ENCODE data around the gene NKD2.
"Not testable (repeated sequence)": the region's sequence is repeated elsewhere in the genome, so short reads cannot be mapped to it uniquely, and the experiment has no call there.

The NKD2 gene

DNA sequence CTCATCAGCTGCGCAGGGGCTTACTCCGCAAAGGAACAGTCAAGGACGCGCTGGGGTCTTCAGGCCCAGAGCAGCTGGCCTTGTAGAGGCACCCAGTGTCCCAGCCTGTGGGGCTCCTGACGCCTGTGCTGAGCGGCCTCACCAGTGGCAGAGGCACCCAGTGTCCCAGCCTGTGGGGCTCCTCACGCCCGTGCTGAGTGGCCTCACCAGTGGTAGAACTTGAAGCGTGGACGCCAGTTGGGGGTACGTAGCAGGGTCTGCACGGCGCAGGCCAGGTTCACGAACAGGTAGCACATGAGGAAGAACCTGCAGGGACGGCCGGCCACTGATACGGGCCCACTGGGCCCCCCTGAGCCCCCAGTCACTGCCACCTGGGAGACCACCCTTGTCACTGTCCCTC lies 67.3 kb downstream of the NKD2 start:
- no peak for DNase-seq

- no peak for DNase-seq
These were observed 67.8 kb downstream of the NKD2 start for GRCh38 chr5:1076406-1076805.

- no peak for DNase-seq
These were observed 68.4 kb downstream of the NKD2 start for GRCh38 chr5:1077026-1077425.

DNA sequence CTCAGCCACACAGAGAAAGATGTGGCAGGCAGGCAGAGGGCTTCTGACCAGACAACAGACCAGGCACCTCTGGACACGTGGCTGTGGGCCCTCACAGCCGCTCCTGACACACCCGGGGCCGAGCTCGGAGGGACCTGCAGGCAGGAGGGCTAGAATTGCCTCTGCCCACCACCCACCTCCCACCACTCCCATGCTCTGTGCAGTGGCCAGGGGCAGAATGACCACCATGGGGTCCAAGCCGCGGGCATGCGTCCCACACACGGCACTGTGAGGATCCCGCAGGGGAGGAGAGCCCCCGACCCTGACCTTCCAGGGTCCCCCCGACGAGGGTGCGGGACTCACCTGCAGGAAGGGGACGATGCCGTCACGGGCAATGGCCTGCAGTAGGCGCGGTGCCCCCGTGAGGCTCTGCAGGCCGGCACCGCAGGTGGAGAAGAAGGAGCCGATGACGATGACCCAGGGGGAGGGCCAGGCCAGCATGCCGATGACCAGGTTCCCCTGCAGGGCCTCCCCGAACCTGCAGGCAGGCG lies 69.0 kb downstream of the NKD2 start:
- no peak for DNase-seq

- no peak for DNase-seq
These were observed 69.6 kb downstream of the NKD2 start for GRCh38 chr5:1078206-1078605.

GRCh38 chr5:1078851-1079250 lies 70.2 kb downstream of the NKD2 start:
- DNase-seq = no peak

DNA sequence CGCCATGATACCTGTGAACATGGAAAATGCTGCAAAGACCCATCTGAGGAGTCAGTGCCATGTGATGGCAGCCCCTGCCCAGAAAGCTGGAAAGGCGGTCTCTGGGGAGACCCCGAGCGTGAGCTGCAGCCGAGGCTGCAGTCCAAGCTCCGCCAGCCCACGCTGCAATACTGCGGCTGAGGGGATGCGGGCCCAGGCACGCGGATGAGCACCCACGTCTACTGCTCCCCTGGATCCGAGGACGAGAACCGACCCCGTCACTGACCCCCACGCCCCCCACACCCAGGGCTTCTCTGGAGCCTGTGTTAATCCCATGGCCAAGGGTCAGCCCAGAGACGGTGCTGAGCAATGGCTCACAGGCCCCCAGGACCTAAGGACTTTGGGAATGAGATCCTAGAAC lies 70.9 kb downstream of the NKD2 start:
- no peak for DNase-seq

DNA sequence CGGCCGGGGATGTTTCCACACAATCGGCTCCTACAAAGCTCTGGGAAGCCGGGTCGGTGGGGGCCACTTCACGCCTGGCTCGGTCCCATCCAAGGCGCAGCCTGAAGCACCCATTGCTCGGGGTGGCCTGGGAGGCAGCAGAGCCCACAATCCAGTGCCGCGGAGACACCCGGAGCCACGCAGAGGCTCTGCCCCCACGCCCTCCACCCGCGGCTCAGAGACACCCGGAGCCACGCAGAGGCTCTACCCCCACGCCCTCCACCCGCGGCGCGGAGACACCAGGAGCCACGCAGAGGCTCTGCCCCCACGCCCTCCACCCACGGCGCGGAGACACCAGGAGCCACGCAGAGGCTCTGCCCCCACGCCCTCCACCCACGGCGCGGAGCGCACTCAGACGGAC lies 71.4 kb downstream of the NKD2 start:
- DNase-seq = no peak

DNA sequence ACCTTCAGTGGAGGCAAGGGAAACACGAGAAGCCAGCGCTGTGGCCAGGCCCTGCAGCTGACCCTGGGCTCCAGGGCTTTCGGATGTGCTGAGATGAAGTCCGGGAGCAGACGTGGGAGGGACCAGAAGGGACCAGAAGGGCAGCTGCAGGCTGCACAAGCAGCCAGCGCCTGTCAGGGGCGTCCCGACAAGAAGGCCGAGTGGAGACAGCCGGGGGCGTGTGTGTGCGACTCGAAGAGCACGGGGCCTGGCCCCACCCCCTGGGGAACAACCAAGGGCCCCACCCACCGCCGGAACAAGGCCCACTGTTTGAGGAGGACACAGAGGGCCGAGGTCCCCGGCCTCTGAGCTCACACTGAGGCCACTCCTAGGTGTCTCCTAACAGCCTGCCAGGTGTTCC lies 71.8 kb downstream of the NKD2 start:
- DNase-seq = no peak

DNA sequence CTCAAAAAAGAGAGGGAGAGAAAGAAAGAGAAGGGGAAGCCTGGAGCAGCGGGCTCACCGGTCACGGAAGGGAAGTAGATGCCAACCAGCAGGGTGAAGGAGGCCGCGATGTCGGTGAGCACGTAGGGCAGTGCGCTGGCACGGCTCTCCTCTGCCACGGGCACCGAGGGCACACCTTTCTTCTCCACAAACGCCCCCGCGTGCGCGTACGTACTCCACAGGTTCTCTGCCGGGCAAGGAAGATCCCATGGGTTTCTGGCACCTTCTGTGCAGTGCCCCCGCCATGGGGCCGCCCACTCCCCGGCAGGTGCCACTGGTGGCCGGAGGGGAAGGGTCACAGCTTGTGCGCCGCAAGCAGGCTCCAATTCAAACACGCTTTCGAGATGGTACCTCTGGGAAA lies 72.9 kb downstream of the NKD2 start:
- no peak for DNase-seq

DNA sequence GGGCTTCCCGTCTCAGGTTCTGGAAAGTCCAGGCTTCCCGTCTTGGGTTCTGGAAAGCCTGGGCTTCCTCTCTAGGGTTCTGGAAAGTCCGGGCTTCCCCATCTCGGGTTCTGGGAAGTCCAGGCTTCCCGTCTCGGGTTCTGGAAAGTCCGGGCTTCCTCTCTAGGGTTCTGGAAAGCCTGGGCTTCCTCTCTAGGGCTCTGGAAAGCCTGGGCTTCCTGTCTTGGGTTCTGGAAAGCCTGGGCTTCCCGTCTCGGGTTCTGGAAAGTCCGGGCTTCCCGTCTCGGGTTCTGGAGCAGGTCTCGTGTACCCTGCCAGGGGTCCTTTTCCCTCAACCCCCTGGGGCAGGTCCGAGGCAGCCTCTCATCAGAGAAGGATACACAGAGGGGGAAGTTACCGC lies 74.4 kb downstream of the NKD2 start:
- DNase-seq = not testable (repeated sequence)

DNA sequence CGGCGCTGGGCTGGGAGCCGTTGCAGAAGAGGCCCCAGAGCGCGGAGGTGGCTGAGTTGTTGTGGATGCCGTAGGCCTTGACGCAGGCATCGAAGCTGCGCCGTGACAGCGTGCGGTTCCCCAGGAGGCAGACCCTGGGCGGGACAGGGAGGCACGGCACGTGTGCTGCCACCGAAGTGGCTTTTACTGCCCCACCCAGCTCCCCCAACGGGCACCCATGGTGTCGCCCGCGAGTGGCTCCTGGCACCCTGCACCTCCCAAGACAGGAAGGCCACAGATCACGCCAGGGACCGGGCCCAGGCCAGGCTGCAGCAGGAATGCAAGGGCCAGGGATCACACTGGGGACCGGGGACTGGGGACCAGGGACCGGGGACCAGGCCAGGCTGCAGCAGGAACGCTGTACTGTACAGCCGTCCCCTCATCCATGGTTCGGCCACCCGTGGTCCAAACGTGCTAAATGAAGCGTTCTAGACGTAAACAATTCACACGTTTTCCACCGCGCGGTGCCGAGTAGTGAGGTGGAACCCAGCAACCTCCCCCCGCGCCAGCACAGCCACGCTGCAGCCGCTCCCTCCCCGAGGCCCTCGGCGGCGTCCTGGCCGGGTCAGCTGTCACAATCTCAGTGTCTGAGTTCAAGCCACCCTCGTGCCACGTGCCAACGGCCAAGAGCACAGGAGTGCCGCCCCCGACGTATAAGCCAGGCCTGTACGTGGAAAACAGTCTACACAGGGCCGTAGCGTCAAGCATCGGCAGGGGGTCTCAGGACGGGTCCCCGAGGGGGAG lies 75.4 kb downstream of the NKD2 start:
- DNase-seq = no peak

- no peak for DNase-seq
These were observed 76.8 kb downstream of the NKD2 start for GRCh38 chr5:1085391-1085790.

- DNase-seq = no peak
These were observed 77.5 kb downstream of the NKD2 start for GRCh38 chr5:1086137-1086536.

GRCh38 chr5:1086871-1087270 lies 78.3 kb downstream of the NKD2 start:
- no peak for DNase-seq

DNA sequence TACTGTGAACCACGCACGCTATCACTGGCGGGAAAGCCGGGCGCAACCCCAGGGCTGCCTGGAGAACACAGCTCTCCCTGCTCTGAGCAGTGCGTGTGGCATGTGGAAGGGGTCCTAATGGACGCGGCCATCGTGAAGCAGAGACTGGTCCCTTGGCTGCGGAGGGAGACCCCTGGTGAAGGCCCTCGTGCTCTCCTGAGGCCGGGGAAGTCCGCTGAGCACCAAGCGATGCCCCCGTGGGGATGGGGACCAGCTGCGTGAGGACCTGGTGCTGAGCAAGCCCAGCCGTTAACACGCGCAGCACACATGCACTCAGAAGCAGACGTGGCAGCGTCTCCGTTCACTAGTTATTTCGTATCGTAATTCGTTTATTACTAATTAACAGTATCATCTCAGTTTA lies 78.8 kb downstream of the NKD2 start:
- DNase-seq = no peak

DNA sequence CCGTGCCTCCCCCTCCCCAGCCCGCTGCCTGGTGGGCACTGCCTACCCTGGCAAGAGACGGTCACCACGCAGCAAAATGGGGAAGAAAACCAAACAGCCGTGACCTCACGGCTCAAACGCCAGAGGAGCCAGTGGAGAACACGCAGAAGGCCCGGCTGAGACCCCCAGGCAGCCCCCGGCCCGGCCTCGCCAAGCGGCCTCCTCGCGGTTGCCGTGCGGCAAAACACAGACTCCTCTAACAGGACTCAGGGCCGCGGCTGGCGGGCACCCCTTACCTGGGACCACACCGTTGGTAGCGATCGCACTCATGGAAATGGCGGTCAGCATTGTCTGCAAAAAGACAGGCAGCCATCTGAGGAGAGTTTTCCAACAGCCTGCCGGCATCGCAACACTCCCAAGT lies 79.4 kb downstream of the NKD2 start:
- DNase-seq = no peak
